Neuron (in vitro differentiated cells): ENCODE data around the gene BSG.
A peak's percentile ranks its signal among the peaks of the same experiment; 100 is the strongest.

Experiments
- H2AFZ ChIP-seq: one replicate; pipeline ENCODE4 v1.6.1; 2013; ENCODE audit warnings: low read depth, mild to moderate bottlenecking, inconsistent platforms, low read length, moderate library complexity
- H3K27me3 ChIP-seq: one replicate; pipeline ENCODE4 v1.6.1; 2013; ENCODE audit warnings: low read length; ENCODE audit not compliant: insufficient read depth
- H3K36me3 ChIP-seq: one replicate; pipeline ENCODE4 v1.6.1; 2013; ENCODE audit warnings: low read length; ENCODE audit not compliant: insufficient read depth
- H3K4me1 ChIP-seq: one replicate; pipeline ENCODE4 v1.6.1; 2013; ENCODE audit warnings: low read length; ENCODE audit not compliant: insufficient read depth
- H3K4me3 ChIP-seq: 2 replicates; pipeline ENCODE4 v1.5.1; 2013; ENCODE audit warnings: mild to moderate bottlenecking, low read length, moderate library complexity
- H3K9me3 ChIP-seq: one replicate; pipeline ENCODE4 v1.6.1; 2013; ENCODE audit warnings: low read length

BSG gene

GRCh38 chr19:570937-571565, 1.3 kb upstream of the BSG start:
- Histone ChIP-seq H3K27me3 (no peaks in the 10 kb centered on the region), H3K4me1 (peaks cover 25% of the 10 kb centered on the region), H3K9me3 (peaks cover 2% of the 10 kb centered on the region), H3K4me3 (peak overlapping the region; percentile 62), H2AFZ (peak overlapping the region; percentile 6), H3K36me3 (peaks cover 6% of the 10 kb centered on the region)

GRCh38 chr19:571566-571974, 826 bp upstream of the BSG start:
- Histone ChIP-seq H2AFZ (peak overlapping the region; percentile 6), H3K4me3 (peak overlapping the region; percentile 62), H3K36me3 (peaks cover 5% of the 10 kb centered on the region), H3K4me1 (peaks cover 25% of the 10 kb centered on the region), H3K27me3 (no peaks in the 10 kb centered on the region), H3K9me3 (peaks cover 2% of the 10 kb centered on the region)

- H3K4me1 ChIP-seq = peaks cover 25% of the 10 kb centered on the region
- peak overlapping the region; percentile 92 for H3K4me3 ChIP-seq
- no peaks in the 10 kb centered on the region for H3K9me3 ChIP-seq
- H3K27me3 ChIP-seq = no peaks in the 10 kb centered on the region
- H3K36me3 ChIP-seq = peaks cover 15% of the 10 kb centered on the region
- no peak overlapping the region for H2AFZ ChIP-seq
These were observed 535 bp downstream of the BSG start for GRCh38 chr19:572743-573518.

- Histone ChIP-seq H3K36me3 (peaks cover 19% of the 10 kb centered on the region), H3K4me3 (peak overlapping the region; percentile 92)
These were observed 1.1 kb downstream of the BSG start for GRCh38 chr19:573519-573825.

GRCh38 chr19:574658-575526, 2.5 kb downstream of the BSG start:
- no peaks in the 10 kb centered on the region for H3K27me3 ChIP-seq
- H3K9me3 ChIP-seq = no peaks in the 10 kb centered on the region
- H3K4me1 ChIP-seq = peaks cover 25% of the 10 kb centered on the region
- peak overlapping the region; percentile 3 for H3K4me3 ChIP-seq
- H2AFZ ChIP-seq = no peak overlapping the region
- H3K36me3 ChIP-seq = peaks cover 26% of the 10 kb centered on the region

More at GRCh38 chr19:573519-573825, 1.1 kb downstream of the BSG start:
- Histone ChIP-seq H3K4me1 (peaks cover 25% of the 10 kb centered on the region), H3K9me3 (no peaks in the 10 kb centered on the region), H2AFZ (no peak overlapping the region), H3K27me3 (no peaks in the 10 kb centered on the region)

GRCh38 chr19:575527-576506, 3.4 kb downstream of the BSG start:
- peaks cover 25% of the 10 kb centered on the region for H3K4me1 ChIP-seq
- H3K27me3 ChIP-seq = no peaks in the 10 kb centered on the region
- no peak overlapping the region for H2AFZ ChIP-seq
- H3K9me3 ChIP-seq = no peaks in the 10 kb centered on the region
- peaks cover 33% of the 10 kb centered on the region for H3K36me3 ChIP-seq
- H3K4me3 ChIP-seq = no peak overlapping the region

GRCh38 chr19:576768-577438, 4.5 kb downstream of the BSG start:
- H3K9me3 ChIP-seq = no peaks in the 10 kb centered on the region
- H3K36me3 ChIP-seq = peaks cover 42% of the 10 kb centered on the region
- no peaks in the 10 kb centered on the region for H3K27me3 ChIP-seq
- H3K4me1 ChIP-seq = peaks cover 21% of the 10 kb centered on the region
- H3K4me3 ChIP-seq = no peak overlapping the region
- no peak overlapping the region for H2AFZ ChIP-seq

- Histone ChIP-seq H3K4me3 (no peak overlapping the region), H3K9me3 (no peaks in the 10 kb centered on the region), H2AFZ (no peak overlapping the region), H3K36me3 (peaks cover 45% of the 10 kb centered on the region), H3K4me1 (peaks cover 21% of the 10 kb centered on the region), H3K27me3 (no peaks in the 10 kb centered on the region)
These were observed 5.3 kb downstream of the BSG start for GRCh38 chr19:577439-578392.

- Histone ChIP-seq H2AFZ (no peak overlapping the region), H3K9me3 (no peaks in the 10 kb centered on the region), H3K36me3 (peaks cover 54% of the 10 kb centered on the region), H3K4me1 (peaks cover 16% of the 10 kb centered on the region), H3K4me3 (no peak overlapping the region), H3K27me3 (no peaks in the 10 kb centered on the region)
These were observed 6.9 kb downstream of the BSG start for GRCh38 chr19:579111-579841.

GRCh38 chr19:579842-580155, 7.4 kb downstream of the BSG start:
- Histone ChIP-seq H2AFZ (no peak overlapping the region), H3K36me3 (peaks cover 54% of the 10 kb centered on the region), H3K4me3 (no peak overlapping the region), H3K9me3 (no peaks in the 10 kb centered on the region), H3K4me1 (peaks cover 10% of the 10 kb centered on the region), H3K27me3 (no peaks in the 10 kb centered on the region)

- Histone ChIP-seq H3K9me3 (no peaks in the 10 kb centered on the region), H3K27me3 (no peaks in the 10 kb centered on the region), H3K4me3 (no peak overlapping the region), H3K36me3 (peaks cover 54% of the 10 kb centered on the region), H3K4me1 (peaks cover 5% of the 10 kb centered on the region), H2AFZ (no peak overlapping the region)
These were observed 8.0 kb downstream of the BSG start for GRCh38 chr19:580274-580835.
